SJSA1 (cell line): Measurements from ENCODE around the gene CD209. TPM values are rescaled to one million over a fixed set of nuclear protein-coding genes. Genes with fewer than 3 reads are reported as not detected.

Experiments
- DNase-seq, 2 experiments: peaks; one replicate each; pipeline ENCODE4 v3.0.0-alpha.2; 2015 to 2020; ENCODE audit warnings: low spot score in 2 of 2, low read depth in 1 of 2
- H3K27ac ChIP-seq: fragments of 250-450 bp; sonication (Bioruptor Pico); 2 replicates; pipeline ENCODE4 v1.5.1; 2020; ENCODE audit warnings: mild to moderate bottlenecking, moderate library complexity
- H3K27me3 ChIP-seq: fragments of 250-450 bp; sonication (Bioruptor Pico); replicated peaks from 2 replicates; pipeline ENCODE4 v1.5.1; 2020; ENCODE audit warnings: mild to moderate bottlenecking, moderate library complexity
- H3K36me3 ChIP-seq: fragments of 250-450 bp; sonication (Bioruptor Pico); 2 replicates; pipeline ENCODE4 v1.5.1; 2020; ENCODE audit warnings: mild to moderate bottlenecking
- H3K4me1 ChIP-seq: fragments of 250-450 bp; sonication (Bioruptor Pico); replicated peaks from 2 replicates; pipeline ENCODE4 v1.6.1; 2021; ENCODE audit warnings: mild to moderate bottlenecking
- H3K4me3 ChIP-seq: fragments of 250-450 bp; sonication (Bioruptor Pico); 2 replicates; pipeline ENCODE4 v1.5.1; 2020; ENCODE audit warnings: mild to moderate bottlenecking
- H3K9me3 ChIP-seq: fragments of 250-450 bp; sonication (Bioruptor Pico); replicated peaks from 2 replicates; pipeline ENCODE4 v1.5.1; 2020; ENCODE audit warnings: mild to moderate bottlenecking
- total RNA-seq: library from RNA; depleted of rRNA; stranded (reverse); fragments of >200 nt; shearing (Covaris generic); gene quantifications from 2 replicates; pipeline ENCODE4 v1.2.3, GENCODE V29; 2014

The CD209 gene
- total RNA-seq, 1 experiment from 2014 or later = not detected

DNA sequence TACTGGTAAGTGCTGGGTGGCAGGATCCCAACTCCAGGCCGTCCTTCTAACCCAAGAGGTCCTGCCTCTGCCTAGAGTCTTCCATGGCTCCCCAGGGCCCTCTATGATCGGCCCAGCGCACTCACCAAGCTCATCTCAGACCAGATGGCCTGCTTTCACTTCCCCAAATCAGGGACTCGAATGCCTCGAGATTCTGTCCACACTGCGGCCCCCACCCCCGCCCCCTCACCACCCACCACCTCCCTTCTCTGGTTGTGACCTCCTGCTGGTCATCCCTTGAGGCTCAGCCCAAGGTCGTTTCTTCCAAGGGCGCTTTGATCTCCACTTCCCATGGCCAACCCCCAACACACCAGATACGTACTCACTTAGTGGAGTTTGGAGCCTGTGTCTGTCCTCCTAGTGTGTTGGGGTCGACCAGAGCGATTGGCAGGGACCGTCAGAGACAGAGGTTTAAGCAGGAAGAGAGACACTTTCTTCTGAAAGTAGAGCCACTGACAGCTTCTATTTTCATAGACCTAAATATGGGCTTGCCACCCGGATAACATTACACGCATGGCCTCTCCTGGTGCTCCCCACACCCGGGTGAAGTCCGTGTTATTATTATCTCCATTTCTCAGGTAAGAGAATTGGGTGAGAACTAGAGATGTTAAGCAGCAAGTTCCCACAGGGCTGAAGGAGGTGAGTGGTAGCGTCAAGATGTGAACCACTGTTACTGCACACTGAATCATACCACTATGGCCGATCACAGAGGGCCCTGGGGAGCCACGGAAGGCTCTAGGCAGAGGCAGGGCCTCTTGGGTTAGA, 45.5 kb downstream of the CD209 start, which contains the start of gene FCER2:
Gene FCER2, minus strand, starts transcription at position 478 of the 804 bp plus-strand sequence. CDS start 2,371 bp downstream, outside the sequence.
- Histone ChIP-seq H3K36me3 (no peaks in the 10 kb centered on the region), H3K27ac (no peak within 1 kb of the TSS), H3K4me1 (no peaks in the 10 kb centered on the region), H3K4me3 (no peak within 1 kb of the TSS), H3K9me3 (no peaks in the 10 kb centered on the region), H3K27me3 (peaks cover 5% of the 10 kb centered on the region; the same call in 1 of the 2 replicates)
- no peak for DNase-seq

DNA sequence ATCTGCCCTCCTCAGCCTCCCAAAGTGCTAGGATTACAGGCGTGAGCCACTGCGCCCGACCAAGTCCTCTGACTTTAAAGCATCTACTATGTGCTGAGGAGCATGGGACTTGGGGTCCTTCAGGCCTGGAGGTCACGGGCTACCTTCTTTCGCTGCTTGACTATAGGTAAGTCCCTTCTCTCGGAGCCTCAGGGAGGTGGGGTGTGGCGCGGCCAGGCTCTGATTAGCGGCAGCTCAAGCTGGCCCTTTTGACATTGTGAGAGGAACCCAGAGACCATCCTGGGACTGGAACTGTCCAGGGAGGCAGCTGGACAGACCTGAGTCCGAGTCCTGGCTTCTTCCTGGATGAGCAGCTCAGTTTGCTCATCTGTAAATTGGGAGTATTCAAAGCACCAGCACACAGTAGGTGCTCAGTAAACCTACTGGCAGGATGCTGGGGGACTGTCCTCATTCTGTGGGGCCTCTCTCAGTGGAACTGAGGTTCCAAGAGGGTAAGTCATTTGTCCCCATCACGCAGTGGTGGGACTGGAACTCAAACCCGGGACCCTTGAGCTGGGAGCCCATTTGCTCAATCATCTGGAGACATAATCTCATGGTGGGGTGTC, 46.2 kb downstream of the CD209 start:
- H3K36me3 ChIP-seq = no peaks in the 10 kb centered on the region
- H3K27me3 ChIP-seq = peaks cover 5% of the 10 kb centered on the region; the same call in 1 of the 2 replicates
- H3K9me3 ChIP-seq = no peaks in the 10 kb centered on the region
- no peak overlapping the region for H3K4me3 ChIP-seq
- H3K27ac ChIP-seq = no peak overlapping the region
- no peak for DNase-seq
- H3K4me1 ChIP-seq = no peaks in the 10 kb centered on the region

DNA sequence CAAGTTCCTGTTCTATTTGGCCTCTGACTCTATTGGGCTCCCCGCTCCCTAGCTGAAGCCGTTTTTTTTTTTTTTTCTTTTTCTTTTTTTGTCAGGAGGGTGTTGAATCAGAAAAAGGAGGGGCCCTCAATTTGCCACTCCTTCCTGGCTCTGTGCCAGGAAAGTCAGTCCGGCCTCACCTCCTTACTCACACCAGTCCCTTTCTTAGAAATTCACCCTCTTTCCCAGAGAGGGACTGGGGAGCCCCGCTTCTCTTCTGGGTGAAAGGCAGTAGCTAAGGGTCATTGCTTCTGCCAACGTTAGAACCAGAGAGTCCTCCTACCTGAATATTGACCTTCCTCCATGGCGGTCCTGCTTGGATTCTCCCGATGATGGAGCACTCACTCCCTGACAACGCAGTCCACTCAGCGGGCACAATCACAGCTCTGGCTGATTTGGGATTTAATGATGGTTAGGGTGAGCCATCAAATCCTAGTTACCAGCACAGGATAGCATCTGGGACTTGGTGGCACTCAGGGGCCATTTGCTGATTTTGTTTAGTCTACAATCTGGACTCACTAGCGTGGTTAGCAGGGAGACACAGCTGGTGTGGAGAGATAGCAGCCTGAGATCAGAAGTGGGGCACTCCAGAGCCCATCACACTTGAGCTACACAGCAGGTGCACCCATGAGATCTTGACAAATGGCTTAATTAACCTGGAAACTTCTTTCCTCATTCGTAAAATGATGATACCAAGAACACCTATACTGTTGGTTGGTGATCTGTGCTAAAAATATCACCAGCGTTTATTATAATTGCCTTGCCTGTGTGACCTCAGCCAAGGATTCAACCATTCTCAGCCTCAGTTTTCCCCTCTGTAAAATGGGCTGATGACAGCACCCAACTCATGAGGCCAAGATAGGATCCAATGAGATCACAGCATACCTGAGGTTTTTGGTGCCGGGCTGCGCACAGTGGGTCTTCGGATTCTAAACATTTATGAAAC, 47.6 kb downstream of the CD209 start:
- no peaks in the 10 kb centered on the region for H3K36me3 ChIP-seq
- H3K9me3 ChIP-seq = no peaks in the 10 kb centered on the region
- H3K27ac ChIP-seq = no peak overlapping the region
- no peak for DNase-seq
- no peak overlapping the region for H3K4me3 ChIP-seq
- H3K27me3 ChIP-seq = peaks cover 5% of the 10 kb centered on the region; the same call in 1 of the 2 replicates
- no peaks in the 10 kb centered on the region for H3K4me1 ChIP-seq

DNA sequence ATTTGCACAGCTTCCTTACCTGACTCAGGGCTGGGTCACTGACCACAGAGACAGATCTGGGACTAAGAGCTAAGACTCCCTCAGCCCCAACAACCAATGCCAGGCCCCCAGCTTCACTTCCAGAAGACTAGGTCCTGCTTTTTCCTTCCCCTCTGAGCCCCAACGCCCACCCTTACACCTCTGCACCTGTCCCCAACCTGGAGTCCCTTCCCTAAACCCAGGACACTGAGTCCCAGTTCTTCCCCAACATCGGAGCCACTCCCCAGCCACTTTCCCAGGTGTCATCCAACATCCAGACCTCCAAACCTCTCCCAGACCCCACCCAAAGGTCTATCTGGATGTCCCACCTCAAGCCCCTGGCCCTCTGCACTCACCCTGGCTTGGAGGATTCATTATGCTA, 48.3 kb downstream of the CD209 start:
- no peak for DNase-seq
- Histone ChIP-seq H3K27me3 (peaks cover 5% of the 10 kb centered on the region; the same call in 1 of the 2 replicates), H3K36me3 (no peaks in the 10 kb centered on the region), H3K27ac (no peak overlapping the region), H3K4me1 (no peaks in the 10 kb centered on the region), H3K9me3 (no peaks in the 10 kb centered on the region), H3K4me3 (no peak overlapping the region)

DNA sequence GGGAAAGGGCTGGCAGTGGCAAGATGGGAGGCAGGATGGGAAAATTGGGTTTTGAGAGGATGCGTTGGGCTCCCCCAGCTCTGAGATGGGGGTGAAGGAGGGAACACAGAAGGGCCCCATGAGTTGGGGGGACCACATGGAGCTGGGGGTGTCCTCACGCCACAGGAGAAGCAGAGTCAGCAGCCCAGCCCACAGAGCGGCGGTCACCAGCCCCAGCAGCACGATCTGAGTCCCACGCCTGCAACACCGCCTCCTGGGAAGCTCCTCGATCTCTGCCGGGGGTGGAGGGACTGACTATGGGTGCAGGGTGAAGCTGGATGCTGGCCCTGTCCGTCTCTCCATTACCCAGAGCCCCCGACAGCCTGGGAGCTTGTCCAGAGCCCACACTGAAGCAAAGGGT, 48.8 kb downstream of the CD209 start:
- peaks cover 5% of the 10 kb centered on the region; the same call in 1 of the 2 replicates for H3K27me3 ChIP-seq
- DNase-seq = no peak
- no peak overlapping the region for H3K27ac ChIP-seq
- no peaks in the 10 kb centered on the region for H3K9me3 ChIP-seq
- no peaks in the 10 kb centered on the region for H3K36me3 ChIP-seq
- no peaks in the 10 kb centered on the region for H3K4me1 ChIP-seq
- no peak overlapping the region for H3K4me3 ChIP-seq

DNA sequence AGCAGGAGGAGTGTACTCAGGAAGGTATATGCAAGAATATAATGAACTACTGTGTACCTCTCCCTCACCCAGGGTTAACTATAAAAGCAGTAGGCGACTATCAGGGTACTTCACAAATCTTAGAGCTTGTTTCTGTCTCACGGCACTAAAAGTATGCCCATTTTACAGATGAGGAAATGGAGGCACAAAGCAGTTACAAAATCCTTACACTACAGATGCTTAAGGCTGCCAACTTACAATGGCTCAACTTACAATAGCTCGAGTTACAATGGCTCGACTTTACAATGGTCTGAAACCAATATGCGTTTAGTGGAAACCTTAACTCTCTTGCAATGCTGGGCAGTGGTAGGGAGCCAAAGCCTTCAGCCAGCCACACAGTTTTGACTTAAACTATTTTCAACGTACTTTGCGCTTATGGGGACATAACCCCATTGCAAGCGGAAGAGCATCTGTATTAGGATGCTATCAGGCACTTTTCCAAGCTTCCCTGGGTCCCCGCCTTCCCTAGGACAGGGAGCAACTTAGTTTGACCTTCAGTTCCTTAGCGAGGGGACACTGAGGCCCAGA, 49.5 kb downstream of the CD209 start:
- Histone ChIP-seq H3K4me3 (no peak overlapping the region), H3K27ac (no peak overlapping the region), H3K27me3 (peaks cover 5% of the 10 kb centered on the region; the same call in 1 of the 2 replicates), H3K9me3 (no peaks in the 10 kb centered on the region), H3K36me3 (no peaks in the 10 kb centered on the region), H3K4me1 (no peaks in the 10 kb centered on the region)
- DNase-seq = no peak

DNA sequence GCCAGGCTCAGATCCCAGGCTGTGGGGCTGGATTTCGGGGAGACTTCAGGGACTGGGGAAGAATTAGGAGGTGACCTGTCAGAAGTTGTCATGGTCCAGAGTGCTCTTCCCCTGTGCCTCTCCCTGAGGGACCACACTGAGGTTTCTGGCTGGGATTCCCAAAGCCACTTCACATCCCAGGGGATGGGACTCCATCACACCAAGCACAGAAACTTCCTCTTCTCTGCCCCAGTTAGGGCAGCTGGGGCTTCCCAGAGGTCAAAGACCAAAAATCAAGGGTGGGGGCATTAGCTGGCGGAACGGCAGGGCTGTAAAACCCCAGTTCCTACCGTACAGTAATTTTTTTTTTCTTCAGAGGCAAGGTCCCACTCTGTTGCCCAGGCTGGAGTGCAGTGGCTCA, 52.8 kb downstream of the CD209 start:
- no peak overlapping the region for H3K27ac ChIP-seq
- H3K4me3 ChIP-seq = no peak overlapping the region
- no peaks in the 10 kb centered on the region for H3K4me1 ChIP-seq
- no peaks in the 10 kb centered on the region for H3K9me3 ChIP-seq
- H3K27me3 ChIP-seq = peaks cover 5% of the 10 kb centered on the region; the same call in 1 of the 2 replicates
- no peak for DNase-seq
- H3K36me3 ChIP-seq = no peaks in the 10 kb centered on the region

DNA sequence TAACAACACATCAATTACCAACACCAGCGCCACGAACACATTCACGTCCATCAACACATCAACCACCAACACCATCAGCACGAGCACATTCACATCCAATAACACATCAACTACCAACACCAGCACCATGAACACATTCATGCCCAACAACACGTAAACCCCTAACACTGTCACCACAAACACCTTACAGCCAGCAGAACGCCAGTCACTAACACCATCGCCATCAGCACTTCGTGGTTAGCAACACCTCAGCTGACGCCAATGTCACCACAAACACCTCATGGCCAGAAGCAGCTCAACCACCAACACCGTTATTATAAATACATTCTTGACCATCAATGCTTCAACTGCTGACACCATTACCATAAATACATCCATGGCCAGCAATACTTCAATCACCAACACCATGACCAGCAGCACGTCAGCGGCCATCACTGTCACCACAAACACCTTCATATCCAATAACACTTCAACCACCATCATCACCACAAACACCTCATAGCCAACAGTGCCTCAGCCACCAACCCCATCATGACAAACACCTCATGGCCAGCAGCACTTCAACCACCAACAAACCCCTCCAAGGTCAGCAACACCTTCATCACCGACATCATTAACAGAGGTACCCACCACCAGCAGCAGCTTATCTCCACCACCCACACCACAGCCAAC, 54.8 kb downstream of the CD209 start:
- Histone ChIP-seq H3K36me3 (no peaks in the 10 kb centered on the region), H3K4me3 (no peak overlapping the region), H3K27ac (no peak overlapping the region), H3K27me3 (0 out of 2 replicates have a peak, but pooled peaks cover 1% of the 10 kb centered on the region), H3K4me1 (no peaks in the 10 kb centered on the region), H3K9me3 (no peaks in the 10 kb centered on the region)
- DNase-seq = no peak

DNA sequence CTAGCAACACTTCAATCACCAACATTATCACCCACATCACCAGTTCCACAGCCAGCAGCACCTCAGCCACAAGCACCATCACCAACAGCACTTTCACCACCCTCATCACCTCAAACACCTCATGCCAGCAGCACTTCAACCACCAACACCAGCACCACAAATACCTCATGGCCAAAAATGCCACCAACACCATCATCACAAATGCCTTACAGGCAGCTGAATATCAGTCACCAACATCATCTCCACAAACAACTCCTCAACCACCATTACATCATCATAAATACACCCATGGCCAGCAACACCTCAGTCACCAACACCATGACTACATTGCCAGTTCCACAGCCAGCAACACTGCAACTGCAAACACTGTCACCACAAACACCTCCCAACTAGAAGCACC, 55.8 kb downstream of the CD209 start:
- no peak for DNase-seq
- Histone ChIP-seq H3K36me3 (no peaks in the 10 kb centered on the region), H3K4me3 (no peak overlapping the region), H3K4me1 (no peaks in the 10 kb centered on the region), H3K9me3 (no peaks in the 10 kb centered on the region), H3K27ac (no peak overlapping the region), H3K27me3 (no peaks in the 10 kb centered on the region)

DNA sequence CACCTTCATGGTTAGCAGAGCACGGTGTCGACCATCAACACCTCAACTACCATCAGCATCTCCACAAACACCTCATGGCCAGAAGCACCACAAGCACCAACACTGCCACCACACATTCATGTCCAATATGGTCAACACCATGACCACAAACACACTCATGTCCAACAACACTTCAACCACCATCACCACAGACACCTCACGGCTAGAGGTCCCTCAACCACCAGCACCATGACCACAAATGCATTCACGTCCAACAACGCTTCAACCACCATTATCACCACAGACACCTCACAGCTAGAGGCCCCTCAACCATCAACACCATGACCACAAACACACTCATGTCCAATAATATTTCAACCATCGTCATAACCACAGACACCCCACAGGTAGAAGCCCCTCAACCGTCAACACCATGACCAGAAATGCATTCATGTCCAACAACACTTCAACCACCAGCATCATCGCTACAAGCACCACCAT, 56.5 kb downstream of the CD209 start:
- no peaks in the 10 kb centered on the region for H3K36me3 ChIP-seq
- H3K4me1 ChIP-seq = no peaks in the 10 kb centered on the region
- H3K27me3 ChIP-seq = no peaks in the 10 kb centered on the region
- H3K4me3 ChIP-seq = no peak overlapping the region
- DNase-seq = no peak
- no peaks in the 10 kb centered on the region for H3K9me3 ChIP-seq
- H3K27ac ChIP-seq = no peak overlapping the region
